Right lobe of liver (tissue), 6 donors: Measurements from ENCODE around the gene CYGB. TPM values are rescaled to one million over a fixed set of nuclear protein-coding genes. Genes with fewer than 3 reads are reported as not detected.
"Not testable (repeated sequence)": the region's sequence is repeated elsewhere in the genome, so short reads cannot be mapped to it uniquely, and the experiment has no call there.

Source experiments
- ATAC-seq, 4 donors: fragments of 200-7000 bp; cut with Tn5 transposase; one replicate each; pipeline ENCODE4 v1.9.1; 2020; ENCODE audit warnings: mild to moderate bottlenecking in 4 of 4, moderate library complexity in 4 of 4
- DNase-seq, 3 donors: peaks; one replicate each; pipeline ENCODE4 v3.0.0-alpha.2; 2020
- H3K27ac ChIP-seq, 3 donors: fragments of 200-600 bp; one replicate each; pipeline ENCODE4 v1.8.0; 2022
- H3K27me3 ChIP-seq, 2 donors: fragments of 200-600 bp; one replicate each; pipeline ENCODE4 v1.8.0; 2022
- H3K36me3 ChIP-seq, 4 donors: fragments of 200-600 bp; sonication (generic) in 1 of 4; one replicate each; pipeline versions ENCODE4 v1.5.1 to v1.8.0; 2017 to 2022; ENCODE audit warnings: control low read depth in 1 of 4
- H3K4me1 ChIP-seq, 4 donors: fragments of 200-600 bp; sonication (generic) in 1 of 4; one replicate each; pipeline versions ENCODE4 v1.5.1 to v1.8.0; 2017 to 2022; ENCODE audit warnings: control low read depth in 1 of 4
- H3K4me3 ChIP-seq, 3 donors: fragments of 200-600 bp; one replicate each; pipeline ENCODE4 v1.8.0; 2022
- H3K9me3 ChIP-seq, 4 donors: fragments of 200-600 bp; sonication (generic) in 1 of 4; one replicate each; pipeline versions ENCODE4 v1.5.1 to v1.8.0; 2017 to 2022; ENCODE audit warnings: control low read depth in 1 of 4
- CTCF ChIP-seq, 4 donors: fragments of 200-600 bp in 3 of 4; fragments of 450-650 bp in 1 of 4; IDR thresholded peaks; one replicate each; pipeline versions ENCODE4 v1.5.1 to v1.8.0; 2016 to 2022; ENCODE audit warnings: antibody characterized with exemption in 4 of 4, mild to moderate bottlenecking in 2 of 4
- POLR2A ChIP-seq: fragments of 450-650 bp; IDR thresholded peaks from one replicate; pipeline ENCODE4 v1.6.1; 2017; ENCODE audit warnings: antibody characterized with exemption, mild to moderate bottlenecking
- WGBS: methylation state at CpG from one replicate; pipeline ENCODE4 v1.1.6; 2018; ENCODE audit warnings: low coverage, low lambda C conversion rate; ENCODE audit not compliant: insufficient coverage; ENCODE audit errors: missing lambda C conversion rate; 5-methylcytosine and 5-hydroxymethylcytosine counted together
- intact Hi-C, 2 donors: fragments of 100-400 bp; cut with DNase I; formaldehyde crosslinking; loops; one replicate each; pipeline versions ENCODE4 v1.11.2 to v1.14.1; 2022
- total RNA-seq, 6 experiments: library from RNA; depleted of rRNA in 2 of 6; stranded (reverse); fragments of >200 nt in 2 of 6; fragmentation: NEBNext Ultra II Directional in 3 of 6; extraction: Animal tissue kit (Norgen Biotek cat#: 25700) in 3 of 6; gene quantifications; one replicate each; pipeline versions ENCODE4 v1.1.0 to v1.2.4, GENCODE V29; 2016 to 2023
- donor health status: DM: no; HTN: yes; CAD: no.
- donor health status: DM: no; HTN: no; CAD: no.
- donor health status: DM: no; HTN: no; CAD: no.
- donor health status: DM: no; HTN: yes; CAD: no.
- donor health status: DM: no; HTN: yes; CAD: no.

Gene CYGB
- total RNA-seq, 6 experiments from 2014 or later = 1.8 to 4.1 (median 3.1) TPM

- intact Hi-C loops = no loop called here
- H3K4me1 ChIP-seq = peaks cover 0 to 36% (median 2%) of the 10 kb centered on the region in 4 donors
- DNase-seq (no peak), ATAC-seq (no peak)
- 73% methylated on average over 6 of the region's 10 CpGs for WGBS
- TF ChIP-seq POLR2A (no peak), CTCF (IDR thresholded peaks at IDR 0.05) (no peak)
- H3K9me3 ChIP-seq = no peaks in the 10 kb centered on the region
- H3K27me3 ChIP-seq = no peaks in the 10 kb centered on the region
- peaks cover 0 to 37% (median 13%) of the 10 kb centered on the region in 4 donors for H3K36me3 ChIP-seq
- no peak overlapping the region for H3K4me3 ChIP-seq
- H3K27ac ChIP-seq = no peak overlapping the region
These were observed 22.7 kb upstream of the CYGB start for GRCh38 chr17:76560036-76560876.

GRCh38 chr17:76559460-76559859, 22.0 kb upstream of the CYGB start:
- Histone ChIP-seq H3K4me1 (peaks cover 0 to 36% (median 2%) of the 10 kb centered on the region in 4 donors), H3K36me3 (peaks cover 0 to 31% (median 9%) of the 10 kb centered on the region in 4 donors)
- H3K9me3 ChIP-seq, H3K27me3 ChIP-seq, H3K27ac ChIP-seq, H3K4me3 ChIP-seq, ATAC-seq, intact Hi-C loops, DNase-seq: not testable (repeated sequence)
- WGBS = 66% methylated on average over 7 of the region's 7 CpGs

GRCh38 chr17:76558198-76559095, 20.9 kb upstream of the CYGB start:
- Histone ChIP-seq H3K9me3 (no peaks in the 10 kb centered on the region), H3K36me3 (peaks cover 0 to 21% (median 9%) of the 10 kb centered on the region in 4 donors), H3K27me3 (no peaks in the 10 kb centered on the region), H3K27ac (peak overlapping the region; percentile 79 to 96 (median 93)), H3K4me3 (peak overlapping the region; percentile 73 to 95 (median 86)), H3K4me1 (peaks cover 0 to 36% (median 2%) of the 10 kb centered on the region in 4 donors)
- intact Hi-C loops = no loop called here
- DNase-seq (no peak), ATAC-seq (peak; percentile 27 to 39 (median 34))
- 2% methylated on average over 11 of the region's 14 CpGs for WGBS
- TF ChIP-seq POLR2A = no peak
- peak; percentile 50 to 70 (median 54) for TF ChIP-seq CTCF (IDR thresholded peaks at IDR 0.05)

- 0% methylated on average over 43 of the region's 55 CpGs for WGBS
- intact Hi-C loops = no loop called here
- H3K4me3 ChIP-seq = peak overlapping the region; percentile 73 to 95 (median 86)
- H3K27me3 ChIP-seq = no peaks in the 10 kb centered on the region
- H3K36me3 ChIP-seq = peaks cover 0 to 15% (median 9%) of the 10 kb centered on the region in 4 donors
- DNase-seq (peak; percentile 94 to 96 (median 95)), ATAC-seq (peak; percentile 90 to 91 (median 91))
- peaks cover 0 to 36% (median 2%) of the 10 kb centered on the region in 4 donors for H3K4me1 ChIP-seq
- H3K9me3 ChIP-seq = no peaks in the 10 kb centered on the region
- H3K27ac ChIP-seq = peak overlapping the region; percentile 79 to 96 (median 93)
- peak; percentile 75 for TF ChIP-seq POLR2A
- peak; percentile 35 to 67 (median 42) for TF ChIP-seq CTCF (IDR thresholded peaks at IDR 0.05)
These were observed 20.1 kb upstream of the CYGB start for GRCh38 chr17:76557368-76558197.
